Ishikawa (cell line): ENCODE measurements around the gene SMIM30.

Source experiments
- CEBPB ChIP-seq: IDR thresholded peaks from 2 replicates; pipeline ENCODE4 v1.6.1; 2012
- CREB1 ChIP-seq: IDR thresholded peaks from 2 replicates; pipeline ENCODE4 v1.6.1; 2012; ENCODE audit warnings: low read depth
- EGR1 ChIP-seq: IDR thresholded peaks from 2 replicates; pipeline ENCODE4 v1.6.1; 2012
- EP300 ChIP-seq: IDR thresholded peaks from 2 replicates; pipeline ENCODE4 v1.6.1; 2012; ENCODE audit warnings: borderline replicate concordance
- FOXM1 ChIP-seq: IDR thresholded peaks from 2 replicates; pipeline ENCODE4 v1.6.1; 2012; ENCODE audit warnings: low read depth, borderline replicate concordance
- NFIC ChIP-seq: IDR thresholded peaks from 2 replicates; pipeline ENCODE4 v1.6.1; 2012
- YY1 ChIP-seq: IDR thresholded peaks from 2 replicates; pipeline ENCODE4 v1.6.1; 2012; ENCODE audit warnings: low read depth
- ZBTB7A ChIP-seq: IDR thresholded peaks from 2 replicates; pipeline ENCODE4 v1.6.1; 2012; ENCODE audit warnings: low read depth
- TF ChIP-seq, protein P1 (sequence below): IDR thresholded peaks from 2 replicates; pipeline ENCODE4 v1.6.1; 2012; ENCODE audit warnings: low read depth, mild to moderate bottlenecking
- TF ChIP-seq, protein P2 (sequence below): IDR thresholded peaks from 2 replicates; pipeline ENCODE4 v1.6.1; 2012

DNA sequence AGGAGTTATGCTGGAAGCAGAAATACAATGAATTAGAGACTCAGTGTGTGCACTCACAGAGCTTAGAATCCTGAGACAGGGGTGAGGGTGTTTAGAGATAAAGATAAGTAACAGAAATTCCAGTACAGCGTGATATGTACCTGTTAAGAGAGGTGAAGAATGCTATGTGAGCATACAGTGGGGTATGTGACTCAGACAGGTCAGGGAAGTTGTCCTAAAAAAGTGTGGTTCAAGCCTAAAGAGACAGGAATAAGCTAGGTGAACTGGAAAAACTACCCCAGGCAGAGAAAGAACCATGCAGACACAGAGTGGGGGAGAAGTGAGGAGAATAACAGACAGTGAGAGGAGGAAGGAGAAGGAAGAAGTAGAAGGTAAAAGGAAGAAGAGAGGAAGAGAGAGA is 8.6 kb downstream of the SMIM30 start:
- TF ChIP-seq, protein P1, sequence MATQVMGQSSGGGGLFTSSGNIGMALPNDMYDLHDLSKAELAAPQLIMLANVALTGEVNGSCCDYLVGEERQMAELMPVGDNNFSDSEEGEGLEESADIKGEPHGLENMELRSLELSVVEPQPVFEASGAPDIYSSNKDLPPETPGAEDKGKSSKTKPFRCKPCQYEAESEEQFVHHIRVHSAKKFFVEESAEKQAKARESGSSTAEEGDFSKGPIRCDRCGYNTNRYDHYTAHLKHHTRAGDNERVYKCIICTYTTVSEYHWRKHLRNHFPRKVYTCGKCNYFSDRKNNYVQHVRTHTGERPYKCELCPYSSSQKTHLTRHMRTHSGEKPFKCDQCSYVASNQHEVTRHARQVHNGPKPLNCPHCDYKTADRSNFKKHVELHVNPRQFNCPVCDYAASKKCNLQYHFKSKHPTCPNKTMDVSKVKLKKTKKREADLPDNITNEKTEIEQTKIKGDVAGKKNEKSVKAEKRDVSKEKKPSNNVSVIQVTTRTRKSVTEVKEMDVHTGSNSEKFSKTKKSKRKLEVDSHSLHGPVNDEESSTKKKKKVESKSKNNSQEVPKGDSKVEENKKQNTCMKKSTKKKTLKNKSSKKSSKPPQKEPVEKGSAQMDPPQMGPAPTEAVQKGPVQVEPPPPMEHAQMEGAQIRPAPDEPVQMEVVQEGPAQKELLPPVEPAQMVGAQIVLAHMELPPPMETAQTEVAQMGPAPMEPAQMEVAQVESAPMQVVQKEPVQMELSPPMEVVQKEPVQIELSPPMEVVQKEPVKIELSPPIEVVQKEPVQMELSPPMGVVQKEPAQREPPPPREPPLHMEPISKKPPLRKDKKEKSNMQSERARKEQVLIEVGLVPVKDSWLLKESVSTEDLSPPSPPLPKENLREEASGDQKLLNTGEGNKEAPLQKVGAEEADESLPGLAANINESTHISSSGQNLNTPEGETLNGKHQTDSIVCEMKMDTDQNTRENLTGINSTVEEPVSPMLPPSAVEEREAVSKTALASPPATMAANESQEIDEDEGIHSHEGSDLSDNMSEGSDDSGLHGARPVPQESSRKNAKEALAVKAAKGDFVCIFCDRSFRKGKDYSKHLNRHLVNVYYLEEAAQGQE = no peak
- TF ChIP-seq, protein P2, sequence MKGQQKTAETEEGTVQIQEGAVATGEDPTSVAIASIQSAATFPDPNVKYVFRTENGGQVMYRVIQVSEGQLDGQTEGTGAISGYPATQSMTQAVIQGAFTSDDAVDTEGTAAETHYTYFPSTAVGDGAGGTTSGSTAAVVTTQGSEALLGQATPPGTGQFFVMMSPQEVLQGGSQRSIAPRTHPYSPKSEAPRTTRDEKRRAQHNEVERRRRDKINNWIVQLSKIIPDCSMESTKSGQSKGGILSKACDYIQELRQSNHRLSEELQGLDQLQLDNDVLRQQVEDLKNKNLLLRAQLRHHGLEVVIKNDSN = no peak
- TF ChIP-seq EP300 (no peak), YY1 (no peak), NFIC (no peak), ZBTB7A (no peak), CREB1 (no peak), EGR1 (no peak), FOXM1 (no peak), CEBPB (no peak)
